K562 (cell line): Measurements from ENCODE around the gene MEX3D. TPM values are rescaled to one million over a fixed set of nuclear protein-coding genes. Genes with fewer than 3 reads are reported as not detected.

ENCODE experiments used
- ATAC-seq: fragments of 200-7000 bp; cut with Tn5 transposase; 3 replicates; pipeline ENCODE4 v1.9.1; 2020; ENCODE audit warnings: moderate library complexity
- BruUV-seq: library from RNA; stranded (reverse); fragments of 400-500 nt; replicated peaks from 2 replicates; lab custom pipeline; 2021; lab: Mats Ljungman, UMichigan
- CTCF ChIA-PET: fragments of 300-600 bp; formaldehyde crosslinking; extraction: SDS; loops from one replicate; lab custom pipeline; 2021; ENCODE audit warnings: low intra/inter-chr PET ratio; lab: Yijun Ruan, JAX
- POLR2A ChIA-PET: fragments of 300-600, 350-650 bp; sonication (Branson Sonifier 250); formaldehyde crosslinking; extraction: SDS; loops from one replicate; lab custom pipeline; 2021; ENCODE audit warnings: antibody characterized with exemption, inconsistent platforms; lab: Yijun Ruan, JAX
- DNase-seq, 4 experiments: peaks; one replicate each; pipeline versions ENCODE4 v3.0.0 to v3.0.0-alpha.2; 2011 to 2018; ENCODE audit warnings: low spot score in 3 of 4, mixed read lengths in 3 of 4; ENCODE audit errors: extremely low read depth in 1 of 4
- FAIRE-seq: peaks from 2 replicates; lab custom pipeline; 2011; peaks lifted over from hg19 to GRCh38; lab: Jason Lieb, UNC
- H2AFZ ChIP-seq: 2 replicates; pipeline ENCODE4 v1.6.0; 2011; ENCODE audit warnings: low read depth, low read length, control low read depth, inconsistent platforms
- H3K27ac ChIP-seq: fragments of 200-600 bp; 3 replicates; pipeline ENCODE4 v1.8.0; 2011; ENCODE audit warnings: low read depth, mild to moderate bottlenecking, control low read depth, inconsistent platforms, low read length, moderate library complexity, mixed read lengths; ENCODE audit errors: extremely low read depth
- H3K27me3 ChIP-seq, 2 experiments: fragments of 300-600 bp in 1 of 2; 2 replicates in 1 of 2; 3 replicates in 1 of 2; pipeline versions ENCODE4 v1.6.0 to v1.8.0; 2011; ENCODE audit warnings: inconsistent platforms in 2 of 2, low read length in 2 of 2, mild to moderate bottlenecking in 1 of 2, mixed read lengths in 1 of 2, moderate library complexity in 1 of 2; ENCODE audit not compliant: control insufficient read depth in 2 of 2, insufficient read depth in 2 of 2
- H3K36me3 ChIP-seq: fragments of 300-600 bp; 3 replicates; pipeline ENCODE4 v1.8.0; 2011; ENCODE audit warnings: mild to moderate bottlenecking, low read length, inconsistent platforms; ENCODE audit not compliant: control insufficient read depth, insufficient read depth
- H3K4me1 ChIP-seq, 2 experiments: fragments of 200-600 bp in 1 of 2; replicated peaks in 1 of 2; 2 replicates in 1 of 2; 3 replicates in 1 of 2; pipeline versions ENCODE4 v1.5.1 to v1.8.0; 2011; ENCODE audit warnings: inconsistent platforms in 2 of 2, low read length in 2 of 2, mild to moderate bottlenecking in 1 of 2, mixed read lengths in 1 of 2, moderate library complexity in 1 of 2; ENCODE audit not compliant: control insufficient read depth in 2 of 2, insufficient read depth in 2 of 2
- H3K4me2 ChIP-seq: 2 replicates; pipeline ENCODE4 v1.6.1; 2011; ENCODE audit warnings: low read length, control low read depth, inconsistent platforms, mixed read lengths; ENCODE audit not compliant: insufficient read depth
- H3K4me3 ChIP-seq: fragments of 200-600 bp; sonication (generic), shearing (Covaris generic); 2 replicates; pipeline ENCODE4 v1.5.1; 2016; ENCODE audit warnings: control low read depth, inconsistent platforms
- H3K79me2 ChIP-seq: fragments of 200-600 bp; 3 replicates; pipeline ENCODE4 v1.8.0; 2011; ENCODE audit warnings: low read length, inconsistent platforms; ENCODE audit not compliant: control insufficient read depth, insufficient read depth
- H3K9ac ChIP-seq, 2 experiments: 2 replicates each; pipeline versions ENCODE4 v1.6.0 to v1.6.1; 2011; ENCODE audit warnings: low read depth in 2 of 2, low read length in 2 of 2, control low read depth in 1 of 2, inconsistent platforms in 1 of 2, mild to moderate bottlenecking in 1 of 2, mixed read lengths in 1 of 2; ENCODE audit not compliant: insufficient read depth in 1 of 2
- H3K9me1 ChIP-seq: one replicate; pipeline ENCODE4 v1.6.0; 2011; ENCODE audit warnings: inconsistent platforms, mild to moderate bottlenecking, low read length, moderate library complexity; ENCODE audit not compliant: control insufficient read depth, insufficient read depth
- H3K9me3 ChIP-seq: replicated peaks from 2 replicates; pipeline ENCODE4 v1.5.1; 2011; ENCODE audit warnings: low read depth, low read length, inconsistent platforms; ENCODE audit not compliant: control insufficient read depth, insufficient read depth
- H4K20me1 ChIP-seq: replicated peaks from 2 replicates; pipeline ENCODE4 v1.6.1; 2011; ENCODE audit warnings: low read length, inconsistent platforms, mixed read lengths; ENCODE audit not compliant: control insufficient read depth, insufficient read depth
- ETS2 ChIP-seq: IDR thresholded peaks from 2 replicates; pipeline ENCODE4 v1.6.1; 2016; ENCODE audit warnings: borderline replicate concordance, missing genetic modification characterization, mild to moderate bottlenecking, moderate library complexity, missing compliant biosample characterization; ENCODE audit not compliant: poor library complexity, severe bottlenecking
- GTF2A2 ChIP-seq: IDR thresholded peaks from 2 replicates; pipeline ENCODE4 v1.6.1; 2016; ENCODE audit warnings: mild to moderate bottlenecking, missing genetic modification characterization, missing compliant biosample characterization
- LCOR ChIP-seq: sonication (generic); formaldehyde crosslinking; IDR thresholded peaks from 2 replicates; pipeline ENCODE4 v1.8.0; 2022; ENCODE audit warnings: mild to moderate bottlenecking, missing genetic modification reagents
- MAFK ChIP-seq: IDR thresholded peaks from 2 replicates; pipeline ENCODE4 v1.6.1; 2011; ENCODE audit warnings: low read length, improper control_type of control experiment
- NRF1 ChIP-seq, 2 experiments: fragments of 450-650 bp; IDR thresholded peaks in 1 of 2; conservative IDR thresholded peaks in 1 of 2; 2 replicates each; pipeline ENCODE4 v1.6.1; 2014; ENCODE audit warnings: mild to moderate bottlenecking in 2 of 2
- PML ChIP-seq: IDR thresholded peaks from 2 replicates; pipeline ENCODE4 v1.6.1; 2012; ENCODE audit warnings: low read length, inconsistent platforms
- SAFB ChIP-seq: fragments of 200-400 bp; formaldehyde crosslinking; IDR thresholded peaks from 2 replicates; pipeline ENCODE4 v1.6.1; 2017; ENCODE audit warnings: low read depth, low read length, borderline replicate concordance
- ZNF324 ChIP-seq: fragments of 250-450 bp; sonication (Bioruptor Pico); IDR thresholded peaks from 2 replicates; pipeline ENCODE4 v1.4.0; 2020; ENCODE audit warnings: mild to moderate bottlenecking
- ZNF354B ChIP-seq: fragments of 250-450 bp; sonication (Bioruptor Pico); IDR thresholded peaks from 2 replicates; pipeline ENCODE4 v1.4.0; 2020
- ZNF766 ChIP-seq: fragments of 200-800 bp; sonication (Bioruptor generic); conservative IDR thresholded peaks from 2 replicates; pipeline ENCODE4 v1.6.1; 2016; ENCODE audit warnings: missing genetic modification characterization, missing compliant biosample characterization
- WGBS: fragments of 100-300 bp; shearing (Covaris generic); methylation state at CpG from one replicate; pipeline ENCODE4 v1.1.6; 2016; ENCODE audit warnings: low coverage, mixed read lengths; ENCODE audit not compliant: insufficient coverage; ENCODE audit errors: missing lambda C conversion rate; 5-methylcytosine and 5-hydroxymethylcytosine counted together
- in situ Hi-C: fragments of 300-500 bp; cut with MboI; formaldehyde crosslinking; loops from 4 replicates; pipeline ENCODE4 v1.15.0; 2018; ENCODE audit warnings: inconsistent platforms, mixed read lengths
- intact Hi-C: fragments of 100-400 bp; cut with micrococcal nuclease; formaldehyde crosslinking; loops from 2 replicates; pipeline ENCODE4 v1.14.2; 2022
- polyA plus RNA-seq, 8 experiments: library from polyadenylated mRNA; depleted of rRNA in 4 of 8; stranded (reverse) in 5 of 8; unstranded in 3 of 8; fragments of >200 nt; fragmentation: Nextera tagmentation in 2 of 8; fragmentation: Illumina TruSeq in 1 of 8; extraction: Ambion mirVana in 2 of 8; extraction: Trizol in 1 of 8; gene quantifications; 2 replicates each; pipeline versions ENCODE4 v1.2.1 to v1.2.3, GENCODE V29; 2011 to 2014; ENCODE audit warnings: inconsistent platforms in 1 of 8, missing spikeins in 1 of 8
- total RNA-seq, 7 experiments: library from RNA; depleted of rRNA in 6 of 7; stranded (reverse); fragments of >200 nt in 6 of 7; fragmentation: Illumina TruSeq in 2 of 7; extraction: Trizol in 2 of 7; gene quantifications; 2 replicates each; pipeline versions ENCODE4 v1.2.1 to v1.2.3, GENCODE V29; 2011 to 2021; ENCODE audit warnings: low replicate concordance in 1 of 7
- TF ChIP-seq, protein P1 (sequence below): sonication (generic); IDR thresholded peaks from 2 replicates; pipeline ENCODE4 v1.6.1; 2016
- TF ChIP-seq, protein P2 (sequence below): sonication (generic); formaldehyde crosslinking; IDR thresholded peaks from 2 replicates; pipeline ENCODE4 v1.8.0; 2022; ENCODE audit warnings: missing genetic modification reagents, mild to moderate bottlenecking, borderline replicate concordance
- TF ChIP-seq, protein P3 (sequence below): fragments of 250-450 bp; sonication (Bioruptor Pico); IDR thresholded peaks from 2 replicates; pipeline ENCODE4 v1.5.1; 2021; ENCODE audit warnings: mild to moderate bottlenecking
- TF ChIP-seq, protein P4 (sequence below): fragments of 250-450 bp; sonication (Bioruptor Pico); IDR thresholded peaks from 2 replicates; pipeline ENCODE4 v1.4.0; 2020; ENCODE audit warnings: borderline replicate concordance

Gene MEX3D
- total and polyA plus RNA-seq, 9 of the 15 experiments (the other 6 are each of a cell fraction or from before 2014, with no cell fraction given), result 1.7 to 39.3 (median 5.7) TPM

DNA sequence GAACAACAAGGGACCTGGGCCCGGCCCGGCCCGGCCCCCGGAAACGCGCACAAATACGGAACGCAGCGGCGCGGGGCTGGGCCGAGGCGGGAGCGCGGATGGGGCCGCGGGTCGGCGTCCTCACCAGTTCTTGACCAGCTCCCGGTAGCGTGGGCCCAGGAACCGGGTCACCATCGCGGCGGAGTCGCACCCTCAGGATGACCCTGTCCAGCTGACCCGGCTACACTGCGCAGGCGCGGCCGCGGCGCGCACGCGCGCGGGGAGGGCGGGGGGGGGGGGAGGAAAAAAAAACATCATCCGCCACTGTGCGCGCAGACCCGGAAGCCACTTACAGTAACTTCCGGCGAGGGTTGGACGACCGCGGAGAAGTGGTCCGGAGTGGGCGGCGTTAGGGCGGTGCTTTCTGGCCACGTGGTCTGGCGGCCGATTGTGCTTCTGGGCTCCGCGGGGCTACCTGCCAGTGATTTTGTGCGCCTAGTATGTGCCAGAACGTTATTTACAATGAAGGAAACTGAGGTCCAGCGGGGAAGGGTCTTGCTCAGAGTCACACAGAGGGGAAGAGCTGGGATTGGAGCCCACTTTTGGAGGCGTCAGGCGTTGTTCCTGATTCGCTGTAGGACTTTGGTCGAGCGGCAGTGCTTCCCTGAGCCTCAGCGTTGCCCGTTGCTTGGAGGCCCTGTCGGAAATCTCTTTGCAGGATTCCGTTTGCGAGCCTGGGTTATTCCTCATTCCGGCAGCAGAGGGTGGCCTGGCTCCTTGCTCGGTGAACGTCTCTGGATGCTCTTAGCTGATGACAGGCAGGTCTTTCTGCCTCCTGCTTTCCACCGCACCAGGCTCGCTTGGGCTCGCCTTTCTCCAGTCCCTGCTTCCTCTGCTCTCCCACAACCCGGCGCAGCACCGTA, 37.4 kb upstream of the MEX3D start, which contains the start of gene UQCR11:
Gene UQCR11, minus strand, starts transcription at position 227 of the 902 bp plus-strand sequence. Its CDS starts 53 bp downstream, at position 174.
- Histone ChIP-seq H3K27me3 (no peaks in the 10 kb centered on the region), H3K4me1 (peaks cover 26 to 76% of the 10 kb centered on the region in 2 experiments), H3K9ac (peak within 1 kb of the TSS; percentile 93 to 100), H3K9me1 (peaks cover 3% of the 10 kb centered on the region), H3K4me3 (peak within 1 kb of the TSS; percentile 99), H3K36me3 (peaks cover 38% of the 10 kb centered on the region), H3K9me3 (no peaks in the 10 kb centered on the region), H3K4me2 (peak within 1 kb of the TSS; percentile 91), H3K79me2 (peaks cover 48% of the 10 kb centered on the region), H2AFZ (peak within 1 kb of the TSS; percentile 92), H3K27ac (peak within 1 kb of the TSS; percentile 94), H4K20me1 (peaks cover 4% of the 10 kb centered on the region)
- ATAC-seq (peak; percentile 93), DNase-seq (peak; percentile 97 to 98 (median 98)), FAIRE-seq (peak; percentile 96)
- CTCF ChIA-PET, result interaction anchor here (0.6 to 2.8 kb wide), 3 partner anchors 66 to 190 kb away, joined by 3 to 23 read pairs (median 3); no protein-coding TSS in a partner anchor
- in situ Hi-C loops (no loop called here), intact Hi-C loops (loop anchor here (2.0 to 10.0 kb wide), 4 partner anchors 47 to 162 kb away; partner anchors contain the start of gene TCF3)
- BruUV-seq, result TSS peak; percentile 98
- POLR2A ChIA-PET, result interaction anchor here (0.6 to 2.7 kb wide), 10 partner anchors 10 to 336 kb away, joined by 3 to 13 read pairs (median 3); partner anchors contain the start of genes CIRBP, MBD3 and TCF3
- WGBS, result under 1% methylated on average over 62 of the region's 79 CpGs
- TF ChIP-seq LCOR (CRISPR knock-in tag) (no peak; the same call in none of the 2 replicates), PML (no peak), ETS2 (tag) (no peak), ZNF324 (CRISPR knock-in tag) (no peak), ZNF354B (CRISPR knock-in tag) (no peak), GTF2A2 (tag) (no peak), NRF1 (conservative IDR thresholded peaks at IDR 0.05 in 1 of 2, IDR thresholded peaks at IDR 0.05 in 1 of 2) (peak; percentile 95 to 96), MAFK (no peak), ZNF766 (0 out of 2 replicates have a peak, but pooled peaks have one; percentile 12), SAFB (no peak)
- TF ChIP-seq, protein P1, sequence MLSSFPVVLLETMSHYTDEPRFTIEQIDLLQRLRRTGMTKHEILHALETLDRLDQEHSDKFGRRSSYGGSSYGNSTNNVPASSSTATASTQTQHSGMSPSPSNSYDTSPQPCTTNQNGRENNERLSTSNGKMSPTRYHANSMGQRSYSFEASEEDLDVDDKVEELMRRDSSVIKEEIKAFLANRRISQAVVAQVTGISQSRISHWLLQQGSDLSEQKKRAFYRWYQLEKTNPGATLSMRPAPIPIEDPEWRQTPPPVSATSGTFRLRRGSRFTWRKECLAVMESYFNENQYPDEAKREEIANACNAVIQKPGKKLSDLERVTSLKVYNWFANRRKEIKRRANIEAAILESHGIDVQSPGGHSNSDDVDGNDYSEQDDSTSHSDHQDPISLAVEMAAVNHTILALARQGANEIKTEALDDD, result no peak
- TF ChIP-seq, protein P2, sequence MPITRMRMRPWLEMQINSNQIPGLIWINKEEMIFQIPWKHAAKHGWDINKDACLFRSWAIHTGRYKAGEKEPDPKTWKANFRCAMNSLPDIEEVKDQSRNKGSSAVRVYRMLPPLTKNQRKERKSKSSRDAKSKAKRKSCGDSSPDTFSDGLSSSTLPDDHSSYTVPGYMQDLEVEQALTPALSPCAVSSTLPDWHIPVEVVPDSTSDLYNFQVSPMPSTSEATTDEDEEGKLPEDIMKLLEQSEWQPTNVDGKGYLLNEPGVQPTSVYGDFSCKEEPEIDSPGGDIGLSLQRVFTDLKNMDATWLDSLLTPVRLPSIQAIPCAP (CRISPR knock-in tag), result no peak
- TF ChIP-seq, protein P3, sequence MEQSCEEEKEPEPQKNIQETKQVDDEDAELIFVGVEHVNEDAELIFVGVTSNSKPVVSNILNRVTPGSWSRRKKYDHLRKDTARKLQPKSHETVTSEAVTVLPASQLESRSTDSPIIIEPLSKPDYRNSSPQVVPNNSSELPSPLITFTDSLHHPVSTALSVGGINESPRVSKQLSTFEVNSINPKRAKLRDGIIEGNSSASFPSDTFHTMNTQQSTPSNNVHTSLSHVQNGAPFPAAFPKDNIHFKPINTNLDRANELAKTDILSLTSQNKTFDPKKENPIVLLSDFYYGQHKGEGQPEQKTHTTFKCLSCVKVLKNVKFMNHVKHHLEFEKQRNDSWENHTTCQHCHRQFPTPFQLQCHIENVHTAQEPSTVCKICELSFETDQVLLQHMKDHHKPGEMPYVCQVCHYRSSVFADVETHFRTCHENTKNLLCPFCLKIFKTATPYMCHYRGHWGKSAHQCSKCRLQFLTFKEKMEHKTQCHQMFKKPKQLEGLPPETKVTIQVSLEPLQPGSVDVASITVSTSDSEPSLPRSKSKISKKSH (CRISPR knock-in tag), result no peak
- TF ChIP-seq, protein P4, sequence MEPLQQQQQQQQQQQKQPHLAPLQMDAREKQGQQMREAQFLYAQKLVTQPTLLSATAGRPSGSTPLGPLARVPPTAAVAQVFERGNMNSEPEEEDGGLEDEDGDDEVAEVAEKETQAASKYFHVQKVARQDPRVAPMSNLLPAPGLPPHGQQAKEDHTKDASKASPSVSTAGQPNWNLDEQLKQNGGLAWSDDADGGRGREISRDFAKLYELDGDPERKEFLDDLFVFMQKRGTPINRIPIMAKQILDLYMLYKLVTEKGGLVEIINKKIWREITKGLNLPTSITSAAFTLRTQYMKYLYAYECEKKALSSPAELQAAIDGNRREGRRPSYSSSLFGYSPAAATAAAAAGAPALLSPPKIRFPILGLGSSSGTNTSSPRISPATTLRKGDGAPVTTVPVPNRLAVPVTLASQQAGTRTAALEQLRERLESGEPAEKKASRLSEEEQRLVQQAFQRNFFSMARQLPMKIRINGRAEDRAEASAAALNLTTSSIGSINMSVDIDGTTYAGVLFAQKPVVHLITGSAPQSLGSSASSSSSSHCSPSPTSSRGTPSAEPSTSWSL, result no peak
